IMR-90 (cell line): ENCODE measurements around the gene FIBCD1. TPM values are rescaled to one million over a fixed set of nuclear protein-coding genes. Genes with fewer than 3 reads are reported as not detected.

Experiments
- ATAC-seq: fragments of 200-7000 bp; cut with Tn5 transposase; 2 replicates; pipeline ENCODE4 v1.9.1; 2020; ENCODE audit warnings: low read depth, mild to moderate bottlenecking, moderate library complexity
- BruUV-seq: library from RNA; stranded (reverse); fragments of 400-500 nt; replicated peaks from 2 replicates; lab custom pipeline; 2021; lab: Mats Ljungman, UMichigan
- CTCF ChIA-PET: fragments of 300-600 bp; formaldehyde crosslinking; extraction: SDS; loops from one replicate; lab custom pipeline; 2021; ENCODE audit warnings: antibody characterized with exemption; lab: Yijun Ruan, JAX
- POLR2A ChIA-PET: fragments of 300-600 bp; sonication (Branson Sonifier 250); formaldehyde crosslinking; loops from one replicate; lab custom pipeline; 2022; ENCODE audit warnings: antibody characterized with exemption; ENCODE audit not compliant: unreplicated experiment; lab: Charles Lee
- DNase-seq: peaks from one replicate; pipeline ENCODE4 v3.0.0; 2013
- H2AFZ ChIP-seq: replicated peaks from 2 replicates; pipeline ENCODE3; 2013; ENCODE audit warnings: low read length, mild to moderate bottlenecking; ENCODE audit not compliant: poor library complexity
- H2AK5ac ChIP-seq: 2 replicates; pipeline ENCODE4 v1.6.1; 2013; ENCODE audit warnings: low read depth, low read length, inconsistent platforms
- H2AK9ac ChIP-seq: replicated peaks from 2 replicates; pipeline ENCODE3; 2013; ENCODE audit warnings: mild to moderate bottlenecking, low read depth, low read length, moderate library complexity; ENCODE audit not compliant: poor library complexity
- H2BK120ac ChIP-seq: 2 replicates; pipeline ENCODE4 v1.6.1; 2013; ENCODE audit warnings: low read depth, low read length, inconsistent platforms
- H2BK15ac ChIP-seq: 3 replicates; pipeline ENCODE4 v1.6.1; 2013; ENCODE audit warnings: low read depth, low read length, inconsistent platforms
- H2BK20ac ChIP-seq: 2 replicates; pipeline ENCODE4 v1.6.1; 2013; ENCODE audit warnings: low read depth, mild to moderate bottlenecking, inconsistent platforms, low read length, moderate library complexity
- H2BK5ac ChIP-seq: 2 replicates; pipeline ENCODE4 v1.6.1; 2013; ENCODE audit warnings: mild to moderate bottlenecking, low read depth, low read length, inconsistent platforms; ENCODE audit not compliant: poor library complexity, severe bottlenecking
- H3K14ac ChIP-seq: replicated peaks from 2 replicates; pipeline ENCODE4 v1.6.1; 2013; ENCODE audit warnings: low read depth, low read length, inconsistent platforms
- H3K18ac ChIP-seq: 2 replicates; pipeline ENCODE4 v1.6.1; 2013; ENCODE audit warnings: low read depth, low read length, control low read depth
- H3K23ac ChIP-seq: 2 replicates; pipeline ENCODE4 v1.6.1; 2013; ENCODE audit warnings: low read depth, low read length, inconsistent platforms
- H3K27ac ChIP-seq: 2 replicates; pipeline ENCODE4 v1.5.1; 2013; ENCODE audit warnings: mild to moderate bottlenecking, control low read depth, low read length; ENCODE audit not compliant: insufficient read depth
- H3K27me3 ChIP-seq: 2 replicates; pipeline ENCODE4 v1.6.1; 2013; ENCODE audit warnings: low read length; ENCODE audit not compliant: control insufficient read depth, insufficient read depth
- H3K36me3 ChIP-seq: 2 replicates; pipeline ENCODE4 v1.6.1; 2013; ENCODE audit warnings: low read length, mixed read lengths; ENCODE audit not compliant: control insufficient read depth, insufficient read depth
- H3K4ac ChIP-seq: 2 replicates; pipeline ENCODE4 v1.6.1; 2013; ENCODE audit warnings: low read depth, low read length, inconsistent platforms
- H3K4me1 ChIP-seq: 2 replicates; pipeline ENCODE4 v1.6.1; 2013; ENCODE audit warnings: low read length, mixed read lengths; ENCODE audit not compliant: control insufficient read depth, insufficient read depth
- H3K4me2 ChIP-seq: 2 replicates; pipeline ENCODE4 v1.6.1; 2013; ENCODE audit warnings: low read depth, mild to moderate bottlenecking, control low read depth, low read length, moderate library complexity
- H3K4me3 ChIP-seq: 2 replicates; pipeline ENCODE4 v1.5.1; 2013; ENCODE audit warnings: low read depth, mild to moderate bottlenecking, control low read depth, low read length, moderate library complexity; ENCODE audit not compliant: insufficient read depth
- H3K56ac ChIP-seq: 2 replicates; pipeline ENCODE4 v1.6.1; 2013; ENCODE audit warnings: low read length, inconsistent platforms; ENCODE audit not compliant: insufficient read depth; ENCODE audit errors: extremely low read depth
- H3K79me1 ChIP-seq, 2 experiments: 2 replicates each; pipeline ENCODE4 v1.6.1; 2013; ENCODE audit warnings: low read length in 2 of 2, inconsistent platforms in 1 of 2, low read depth in 1 of 2
- H3K9ac ChIP-seq: 2 replicates; pipeline ENCODE4 v1.6.1; 2013; ENCODE audit warnings: low read depth, low read length, control low read depth
- H3K9me1 ChIP-seq: 2 replicates; pipeline ENCODE4 v1.6.1; 2013; ENCODE audit warnings: low read length, inconsistent platforms; ENCODE audit not compliant: insufficient read depth
- H3K9me3 ChIP-seq: 2 replicates; pipeline ENCODE4 v1.6.1; 2013; ENCODE audit warnings: low read length; ENCODE audit not compliant: control insufficient read depth, insufficient read depth
- H4K20me1 ChIP-seq: 2 replicates; pipeline ENCODE4 v1.6.1; 2013; ENCODE audit warnings: low read length, inconsistent platforms; ENCODE audit not compliant: insufficient read depth
- H4K5ac ChIP-seq: 2 replicates; pipeline ENCODE4 v1.6.1; 2013; ENCODE audit warnings: mild to moderate bottlenecking, low read depth, low read length, control low read depth
- H4K8ac ChIP-seq, 2 experiments: 2 replicates each; pipeline ENCODE4 v1.6.1; 2013; ENCODE audit warnings: low read depth in 2 of 2, low read length in 2 of 2, control low read depth in 1 of 2, inconsistent platforms in 1 of 2
- H4K91ac ChIP-seq: 2 replicates; pipeline ENCODE4 v1.6.1; 2013; ENCODE audit warnings: low read depth, low read length, inconsistent platforms; ENCODE audit not compliant: insufficient read depth
- CEBPB ChIP-seq: IDR thresholded peaks from 2 replicates; pipeline ENCODE4 v1.6.1; 2012; ENCODE audit warnings: low read depth, low read length, improper control_type of control experiment
- ELK1 ChIP-seq: fragments of 150-350 bp; IDR thresholded peaks from 2 replicates; pipeline ENCODE4 v1.6.1; 2016; ENCODE audit warnings: low read depth, mild to moderate bottlenecking, low read length, moderate library complexity, borderline replicate concordance
- FOS ChIP-seq: fragments of 150-350 bp; IDR thresholded peaks from 2 replicates; pipeline ENCODE4 v1.6.1; 2016; ENCODE audit warnings: low read depth, low read length
- MAFK ChIP-seq: IDR thresholded peaks from 2 replicates; pipeline ENCODE4 v1.6.1; 2012; ENCODE audit warnings: low read depth, low read length, improper control_type of control experiment
- MAZ ChIP-seq: IDR thresholded peaks from 2 replicates; pipeline ENCODE4 v1.6.1; 2012; ENCODE audit warnings: low read depth, mild to moderate bottlenecking, low read length, improper control_type of control experiment, moderate library complexity, borderline replicate concordance
- NFE2L2 ChIP-seq: fragments of 150-350 bp; IDR thresholded peaks from 2 replicates; pipeline ENCODE4 v1.6.1; 2016; ENCODE audit warnings: low read depth, mild to moderate bottlenecking, low read length
- RAD21 ChIP-seq: IDR thresholded peaks from 2 replicates; pipeline ENCODE4 v1.6.1; 2012; ENCODE audit warnings: low read length, improper control_type of control experiment
- RFX5 ChIP-seq: IDR thresholded peaks from 2 replicates; pipeline ENCODE4 v1.8.0; 2012; ENCODE audit warnings: low read depth, mild to moderate bottlenecking, low read length, moderate library complexity
- SMC3 ChIP-seq: fragments of 150-350 bp; IDR thresholded peaks from 2 replicates; pipeline ENCODE4 v1.6.1; 2016; ENCODE audit warnings: low read depth, mild to moderate bottlenecking, antibody characterized with exemption, low read length, moderate library complexity
- WGBS, 2 experiments: methylation state at CpG; one replicate each; pipeline versions ENCODE4 v1.1.5 to v1.1.7; 2013; ENCODE audit warnings: missing lambda C conversion rate in 2 of 2; ENCODE audit not compliant: insufficient read length in 1 of 2; ENCODE audit errors: extremely low coverage in 2 of 2; 5-methylcytosine and 5-hydroxymethylcytosine counted together
- dilution Hi-C: fragments of 300-500 bp; cut with HindIII; formaldehyde crosslinking; loops from one replicate; pipeline ENCODE4 v1.14.3; 2018; ENCODE audit warnings: low sequenced_read_pairs; ENCODE audit not compliant: unreplicated experiment
- in situ Hi-C: fragments of 300-500 bp; cut with MboI; formaldehyde crosslinking; loops from 3 replicates; pipeline ENCODE4 v1.14.3; 2019; ENCODE audit warnings: low sequenced_read_pairs, inconsistent platforms, mixed read lengths
- intact Hi-C: fragments of 100-400 bp; cut with micrococcal nuclease; formaldehyde crosslinking; loops from 2 replicates; pipeline ENCODE4 v1.10.0; 2022
- polyA plus RNA-seq, 3 experiments: library from polyadenylated mRNA; depleted of rRNA; stranded (reverse); fragments of >200 nt; gene quantifications; 2 replicates each; pipeline ENCODE4 v1.2.3, GENCODE V29; 2012; ENCODE audit warnings: low replicate concordance in 1 of 3
- total RNA-seq: library from RNA; depleted of rRNA; stranded (reverse); fragments of >200 nt; gene quantifications from 2 replicates; pipeline ENCODE4 v1.2.3, GENCODE V29; 2012

The FIBCD1 gene
- total and polyA plus RNA-seq, 2 of the 4 experiments (the other 2 are of a cell fraction): 1.1 to 10.1 TPM

- dilution Hi-C loops: no loop called here
- Histone ChIP-seq H3K9me1 (no peaks in the 10 kb centered on the region), H3K14ac (no peak overlapping the region), H3K23ac (no peak overlapping the region), H2AK5ac (no peak overlapping the region), H2AK9ac (no peak overlapping the region), H2BK20ac (no peak overlapping the region), H4K91ac (no peak overlapping the region), H4K5ac (no peak overlapping the region), H2BK15ac (no peak overlapping the region), H3K4ac (no peak overlapping the region), H3K9ac (no peak overlapping the region), H4K20me1 (no peaks in the 10 kb centered on the region), H3K27me3 (no peaks in the 10 kb centered on the region), H4K8ac (no peak overlapping the region), H3K4me1 (no peaks in the 10 kb centered on the region), H3K4me2 (no peak overlapping the region), H2AFZ (no peak overlapping the region), H3K4me3 (no peak overlapping the region), H3K18ac (no peak overlapping the region), H2BK120ac (no peak overlapping the region), H2BK5ac (no peak overlapping the region), H3K27ac (no peak overlapping the region), H3K36me3 (no peaks in the 10 kb centered on the region), H3K56ac (no peak overlapping the region), H3K79me1 (no peaks in the 10 kb centered on the region), H3K9me3 (peaks cover 2% of the 10 kb centered on the region; the same call in 1 of the 2 replicates)
- ChIA-PET CTCF (no interaction called here), POLR2A (no interaction called here)
- 81% methylated on average over 5 of the region's 21 CpGs; no CpG with 5 or more reads in 1 of the 2 experiments for WGBS, 2 experiments
- DNase-seq (no peak), ATAC-seq (no peak)
- TF ChIP-seq RFX5 (no peak), FOS (no peak), ELK1 (no peak), MAFK (no peak), RAD21 (no peak), NFE2L2 (no peak), MAZ (no peak), CEBPB (no peak), SMC3 (no peak)
- in situ Hi-C loops: no loop called here
- intact Hi-C loops: no loop called here
- no TSS peak for BruUV-seq
These were observed 32.2 kb downstream of the FIBCD1 start for GRCh38 chr9:130906735-130907416.
